Transverse colon (tissue), 4 donors: Measurements from ENCODE around the gene MARS1. TPM values are rescaled to one million over a fixed set of nuclear protein-coding genes. Genes with fewer than 3 reads are reported as not detected.

Experiments used
- DNase-seq: peaks from one replicate; pipeline ENCODE4 v3.0.0-alpha.2; 2019
- H3K27ac ChIP-seq, 4 donors: fragments of 200-600 bp; sonication (generic); 2 replicates each; pipeline ENCODE4 v1.5.1; 2016 to 2018; ENCODE audit warnings: inconsistent platforms in 4 of 4
- H3K27me3 ChIP-seq: fragments of 200-600 bp; sonication (generic); 2 replicates; pipeline ENCODE4 v1.5.1; 2017; ENCODE audit warnings: inconsistent platforms
- H3K36me3 ChIP-seq, 4 donors: fragments of 200-600 bp; sonication (generic); 2 replicates each; pipeline ENCODE4 v1.5.1; 2017 to 2019; ENCODE audit warnings: inconsistent platforms in 4 of 4
- H3K4me1 ChIP-seq, 4 donors: fragments of 200-600 bp; sonication (generic); 2 replicates each; pipeline ENCODE4 v1.5.1; 2017 to 2020; ENCODE audit warnings: inconsistent platforms in 4 of 4
- H3K4me3 ChIP-seq, 4 donors: fragments of 200-600 bp; sonication (generic); 1 replicate in 1 of 4; 2 replicates in 3 of 4; pipeline versions ENCODE4 v1.5.1 to v1.6.1; 2017 to 2019; ENCODE audit warnings: inconsistent platforms in 4 of 4
- H3K9me3 ChIP-seq, 2 donors: fragments of 200-600 bp; sonication (generic); 2 replicates each; pipeline ENCODE4 v1.5.1; 2017 to 2019; ENCODE audit warnings: inconsistent platforms in 2 of 2
- CTCF ChIP-seq, 5 experiments: fragments of 200-600 bp in 3 of 5; fragments of 450-650 bp in 2 of 5; sonication (generic) in 3 of 5; IDR thresholded peaks; 1 replicate in 2 of 5; 2 replicates in 3 of 5; pipeline ENCODE4 v1.5.1; 2016 to 2017; ENCODE audit warnings: antibody characterized with exemption in 5 of 5, inconsistent platforms in 3 of 5, mild to moderate bottlenecking in 2 of 5, moderate library complexity in 1 of 5
- EP300 ChIP-seq: sonication (generic); formaldehyde crosslinking; IDR thresholded peaks from one replicate; pipeline ENCODE4 v1.6.1; 2017; ENCODE audit warnings: antibody characterized with exemption, low read depth
- POLR2A ChIP-seq: fragments of 450-650 bp; IDR thresholded peaks from one replicate; pipeline ENCODE4 v1.6.1; 2016; ENCODE audit warnings: antibody characterized with exemption, mild to moderate bottlenecking, moderate library complexity
- POLR2AphosphoS5 ChIP-seq, 3 donors: sonication (generic); formaldehyde crosslinking; IDR thresholded peaks; one replicate each; pipeline ENCODE4 v1.6.1; 2016; ENCODE audit warnings: antibody characterized with exemption in 3 of 3
- WGBS, 2 donors: methylation state at CpG; one replicate each; pipeline ENCODE4 v1.1.5; 2018; ENCODE audit warnings: low coverage in 1 of 2; 5-methylcytosine and 5-hydroxymethylcytosine counted together
- in situ Hi-C, 4 donors: fragments of 200-750 bp; cut with MboI; loops; one replicate each; pipeline versions ENCODE4 v1.15.0 to v1.15.1; 2017; ENCODE audit warnings: low sequenced_read_pairs in 3 of 4, low pct_ligation_motif_present in 1 of 4, low pct_unique_long_range_greater_than_20kb in 1 of 4
- intact Hi-C: fragments of 100-400 bp; cut with DNase I; formaldehyde crosslinking; loops from one replicate; pipeline ENCODE4 v1.15.1; 2023; ENCODE audit warnings: low total_unique reads
- total RNA-seq, 4 donors: library from RNA; depleted of rRNA; stranded (reverse); fragments of >200 nt; gene quantifications; one replicate each; pipeline ENCODE4 v1.1.0, GENCODE V29; 2016

MARS1 gene
- total RNA-seq, 4 donors from 2014 or later = 39.0 to 184 (median 103) TPM

GRCh38 chr12:57476162-57476992, 11.5 kb upstream of the MARS1 start:
- WGBS, 2 donors = 14 to 54% methylated on average over 5 to 28 of the region's 29 CpGs
- Histone ChIP-seq H3K27ac (peak overlapping the region; percentile 65 to 81 (median 78)), H3K4me1 (peaks cover 15 to 37% (median 17%) of the 10 kb centered on the region in 4 donors), H3K4me3 (peak overlapping the region; percentile 1 to 44 (median 24)), H3K36me3 (no peaks in the 10 kb centered on the region), H3K9me3 (no peaks in the 10 kb centered on the region), H3K27me3 (peaks cover 86% of the 10 kb centered on the region)
- TF ChIP-seq EP300 (no peak), CTCF (IDR thresholded peaks at IDR 0.05) (peak in 2 of 5 experiments; percentile 11 to 20), POLR2A (no peak)
- peak; percentile 50 for DNase-seq
- in situ Hi-C loops = no loop called here
- intact Hi-C loops = loop anchor here (1.0 kb wide), 1 partner anchor 47 kb away; no protein-coding TSS in a partner anchor

GRCh38 chr12:57476993-57477709, 10.7 kb upstream of the MARS1 start:
- no peak for DNase-seq
- in situ Hi-C loops (no loop called here), intact Hi-C loops (loop anchor here (1.0 kb wide), 1 partner anchor 46 kb away; no protein-coding TSS in a partner anchor)
- Histone ChIP-seq H3K4me1 (peaks cover 15 to 33% (median 16%) of the 10 kb centered on the region in 4 donors), H3K27me3 (peaks cover 87% of the 10 kb centered on the region), H3K9me3 (no peaks in the 10 kb centered on the region), H3K36me3 (no peaks in the 10 kb centered on the region), H3K4me3 (peak overlapping the region in 2 of 4 donors; percentile 23 to 44), H3K27ac (peak overlapping the region; percentile 65 to 81 (median 78))
- TF ChIP-seq POLR2AphosphoS5 (IDR thresholded peaks at IDR 0.05) (no peak), CTCF (IDR thresholded peaks at IDR 0.05) (no peak), POLR2A (no peak), EP300 (no peak)
- 61 to 70% methylated on average over 5 to 15 of the region's 15 CpGs for WGBS, 2 donors

GRCh38 chr12:57477710-57478681, 9.9 kb upstream of the MARS1 start:
- H3K36me3 ChIP-seq = no peaks in the 10 kb centered on the region
- TF ChIP-seq POLR2AphosphoS5 (IDR thresholded peaks at IDR 0.05) = no peak
- no peak for TF ChIP-seq EP300
- TF ChIP-seq CTCF (IDR thresholded peaks at IDR 0.05) = no peak
- no peak for TF ChIP-seq POLR2A
- H3K4me1 ChIP-seq = peaks cover 15 to 33% (median 16%) of the 10 kb centered on the region in 4 donors
- WGBS, 2 donors = 40 to 59% methylated on average over 7 to 12 of the region's 12 CpGs
- in situ Hi-C loops (no loop called here), intact Hi-C loops (no loop called here)
- H3K27me3 ChIP-seq = peaks cover 87% of the 10 kb centered on the region
- peak overlapping the region in 2 of 4 donors; percentile 23 to 44 for H3K4me3 ChIP-seq
- peak overlapping the region; percentile 65 to 81 (median 78) for H3K27ac ChIP-seq
- no peaks in the 10 kb centered on the region for H3K9me3 ChIP-seq
- no peak for DNase-seq
